Subcutaneous adipose tissue (tissue), 4 donors: Measurements from ENCODE around the gene LAMB3. TPM values are rescaled to one million over a fixed set of nuclear protein-coding genes. Genes with fewer than 3 reads are reported as not detected.

Experiments used
- total RNA-seq, 4 donors: library from RNA; depleted of rRNA; stranded (reverse); fragments of >200 nt; gene quantifications; one replicate each; pipeline ENCODE4 v1.1.0, GENCODE V29; 2016
- TF ChIP-seq, protein P1 (sequence below): fragments of 450-650 bp; IDR thresholded peaks from one replicate; pipeline ENCODE4 v1.5.1; 2016; ENCODE audit warnings: low read depth, mild to moderate bottlenecking, control low read depth, antibody characterized with exemption, moderate library complexity

The LAMB3 gene
- total RNA-seq, 4 donors from 2014 or later, result 5.5 to 32.4 (median 21.3) TPM

DNA sequence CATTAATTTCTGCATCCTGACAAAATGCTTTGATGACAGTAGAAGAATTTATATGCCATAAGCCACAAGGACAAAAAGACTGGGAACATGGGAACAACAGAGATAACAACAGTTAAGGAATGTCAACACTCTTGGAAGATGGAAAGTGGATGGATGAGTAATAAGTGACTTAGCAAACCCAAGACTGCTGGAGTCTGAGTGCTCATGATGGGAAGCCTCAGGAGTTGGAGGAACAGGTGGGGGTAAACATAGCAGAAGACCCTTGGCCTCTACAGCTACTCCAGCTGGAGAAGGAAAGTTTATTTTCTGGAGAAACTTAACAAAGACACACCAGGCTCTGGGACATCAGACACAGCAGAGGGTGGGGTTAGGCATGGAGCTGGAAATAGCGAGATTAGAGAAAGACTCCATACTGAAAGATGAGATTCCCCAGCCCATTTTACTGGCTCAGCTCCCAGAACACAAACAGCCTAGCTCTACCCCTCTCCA is 36.6 kb upstream of the LAMB3 start:
- TF ChIP-seq, protein P1, sequence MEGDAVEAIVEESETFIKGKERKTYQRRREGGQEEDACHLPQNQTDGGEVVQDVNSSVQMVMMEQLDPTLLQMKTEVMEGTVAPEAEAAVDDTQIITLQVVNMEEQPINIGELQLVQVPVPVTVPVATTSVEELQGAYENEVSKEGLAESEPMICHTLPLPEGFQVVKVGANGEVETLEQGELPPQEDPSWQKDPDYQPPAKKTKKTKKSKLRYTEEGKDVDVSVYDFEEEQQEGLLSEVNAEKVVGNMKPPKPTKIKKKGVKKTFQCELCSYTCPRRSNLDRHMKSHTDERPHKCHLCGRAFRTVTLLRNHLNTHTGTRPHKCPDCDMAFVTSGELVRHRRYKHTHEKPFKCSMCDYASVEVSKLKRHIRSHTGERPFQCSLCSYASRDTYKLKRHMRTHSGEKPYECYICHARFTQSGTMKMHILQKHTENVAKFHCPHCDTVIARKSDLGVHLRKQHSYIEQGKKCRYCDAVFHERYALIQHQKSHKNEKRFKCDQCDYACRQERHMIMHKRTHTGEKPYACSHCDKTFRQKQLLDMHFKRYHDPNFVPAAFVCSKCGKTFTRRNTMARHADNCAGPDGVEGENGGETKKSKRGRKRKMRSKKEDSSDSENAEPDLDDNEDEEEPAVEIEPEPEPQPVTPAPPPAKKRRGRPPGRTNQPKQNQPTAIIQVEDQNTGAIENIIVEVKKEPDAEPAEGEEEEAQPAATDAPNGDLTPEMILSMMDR, result no peak

GRCh38 chr1:209686322-209686721 is 34.1 kb upstream of the LAMB3 start:
- TF ChIP-seq, protein P1, result no peak

GRCh38 chr1:209685821-209686220 is 33.6 kb upstream of the LAMB3 start:
- TF ChIP-seq, protein P1, result no peak

GRCh38 chr1:209678981-209679539 is 26.8 kb upstream of the LAMB3 start:
- TF ChIP-seq, protein P1, result no peak

DNA sequence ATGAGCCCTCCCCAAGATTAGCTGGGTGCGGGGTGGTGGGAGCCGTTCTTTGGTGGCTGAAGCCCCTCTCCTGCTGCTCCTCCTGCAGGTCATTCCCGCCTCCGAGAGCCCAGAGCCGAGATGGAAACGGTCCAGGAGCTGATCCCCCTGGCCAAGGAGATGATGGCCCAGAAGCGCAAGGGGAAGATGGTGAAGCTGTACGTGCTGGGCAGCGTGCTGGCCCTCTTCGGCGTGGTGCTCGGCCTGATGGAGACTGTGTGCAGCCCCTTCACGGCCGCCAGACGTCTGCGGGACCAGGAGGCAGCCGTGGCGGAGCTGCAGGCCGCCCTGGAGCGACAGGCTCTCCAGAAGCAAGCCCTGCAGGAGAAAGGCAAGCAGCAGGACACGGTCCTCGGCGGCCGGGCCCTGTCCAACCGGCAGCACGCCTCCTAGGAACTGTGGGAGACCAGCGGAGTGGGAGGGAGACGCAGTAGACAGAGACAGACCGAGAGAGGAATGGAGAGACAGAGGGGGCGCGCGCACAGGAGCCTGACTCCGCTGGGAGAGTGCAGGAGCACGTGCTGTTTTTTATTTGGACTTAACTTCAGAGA is 23.4 kb upstream of the LAMB3 start:
- TF ChIP-seq, protein P1, result no peak

GRCh38 chr1:209674957-209675564 is 22.8 kb upstream of the LAMB3 start, which contains the start of gene G0S2:
G0S2 (plus strand) TSS chr1:209675412; CDS start chr1:209675685, 273 bp downstream.
- TF ChIP-seq, protein P1, result no peak

DNA sequence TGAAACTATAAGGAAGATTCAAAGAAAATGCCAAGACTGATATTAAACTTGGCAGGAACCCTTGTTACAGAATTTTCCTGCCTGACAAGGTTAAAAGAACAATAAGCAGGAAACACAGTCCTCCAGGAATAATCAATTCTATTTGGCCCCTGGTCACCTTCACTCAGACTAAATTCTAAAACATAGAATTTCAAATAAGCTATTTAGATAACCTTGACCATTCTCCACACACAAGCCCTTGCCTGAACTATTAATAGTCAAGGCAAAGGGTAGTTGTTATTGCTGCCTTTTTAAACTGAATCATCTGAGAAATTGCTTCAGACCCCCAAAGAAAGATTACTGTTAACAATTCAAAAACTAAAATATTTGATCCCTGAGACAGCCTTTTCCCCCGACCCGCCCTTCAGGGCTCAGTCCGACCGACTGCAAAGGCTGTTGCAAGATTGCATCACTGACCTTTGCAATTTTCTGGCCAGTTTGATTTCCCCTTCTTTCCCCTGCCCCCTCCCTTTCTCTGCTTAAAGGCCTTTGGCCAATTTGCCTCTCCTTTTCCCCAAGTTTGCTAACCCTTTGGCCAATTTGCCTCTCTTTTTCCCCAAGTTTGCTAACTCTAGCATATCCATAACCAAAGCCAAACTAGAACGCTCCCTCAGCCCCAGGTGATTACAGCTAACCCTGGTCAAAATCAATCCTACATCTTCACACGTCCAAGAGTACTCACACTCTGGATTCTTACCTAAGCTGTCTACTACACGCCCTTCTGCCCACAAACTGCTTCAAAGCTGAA is 21.6 kb upstream of the LAMB3 start:
- TF ChIP-seq, protein P1, result no peak
